Endodermal cell (in vitro differentiated cells): ENCODE measurements around the gene LMBR1L. TPM values are rescaled to one million over a fixed set of nuclear protein-coding genes. Genes with fewer than 3 reads are reported as not detected.

Experiments
- DNase-seq: peaks from one replicate; pipeline ENCODE4 v3.0.0-alpha.2; 2017
- H3K27ac ChIP-seq: 2 replicates; pipeline ENCODE4 v1.5.1; 2013; ENCODE audit warnings: mild to moderate bottlenecking, low read depth, low read length, moderate library complexity
- H3K27me3 ChIP-seq: 2 replicates; pipeline ENCODE4 v1.6.1; 2013; ENCODE audit warnings: mild to moderate bottlenecking, low read length, moderate library complexity; ENCODE audit not compliant: insufficient read depth, control insufficient read depth, poor library complexity, severe bottlenecking
- H3K36me3 ChIP-seq: 2 replicates; pipeline ENCODE4 v1.7.0; 2013; ENCODE audit warnings: mild to moderate bottlenecking, low read length, moderate library complexity; ENCODE audit not compliant: control insufficient read depth, insufficient read depth
- H3K4me1 ChIP-seq: one replicate; pipeline ENCODE4 v1.7.0; 2013; ENCODE audit warnings: low read length; ENCODE audit not compliant: control insufficient read depth, insufficient read depth
- H3K4me3 ChIP-seq: 2 replicates; pipeline ENCODE4 v1.5.1; 2013; ENCODE audit warnings: mild to moderate bottlenecking, low read length, moderate library complexity
- H3K9ac ChIP-seq: 2 replicates; pipeline ENCODE4 v1.6.1; 2013; ENCODE audit warnings: mild to moderate bottlenecking, low read length, moderate library complexity; ENCODE audit not compliant: poor library complexity, severe bottlenecking; ENCODE audit errors: extremely low read depth
- H3K9me3 ChIP-seq: 2 replicates; pipeline ENCODE4 v1.6.1; 2013; ENCODE audit warnings: mild to moderate bottlenecking, low read length, moderate library complexity; ENCODE audit not compliant: control insufficient read depth
- H3K27ac Mint-ChIP-seq: 2 replicates; pipeline ENCODE4 v1.8.0; 2020; ENCODE audit warnings: mixed read lengths
- H3K27me3 Mint-ChIP-seq: 2 replicates; pipeline ENCODE4 v1.8.0; 2021; ENCODE audit warnings: mild to moderate bottlenecking, mixed read lengths; ENCODE audit not compliant: insufficient read depth
- H3K36me3 Mint-ChIP-seq: 2 replicates; pipeline ENCODE4 v1.8.0; 2020; ENCODE audit warnings: low read depth, mixed read lengths
- H3K4me1 Mint-ChIP-seq: 2 replicates; pipeline ENCODE4 v1.8.0; 2020; ENCODE audit warnings: mixed read lengths
- H3K4me3 Mint-ChIP-seq: 2 replicates; pipeline ENCODE4 v1.8.0; 2020; ENCODE audit warnings: mild to moderate bottlenecking, moderate library complexity, mixed read lengths
- H3K9me3 Mint-ChIP-seq: 2 replicates; pipeline ENCODE4 v1.8.0; 2020; ENCODE audit warnings: mild to moderate bottlenecking, mixed read lengths
- CTCF ChIP-seq: fragments of 200-600 bp; sonication (generic); conservative IDR thresholded peaks from 2 replicates; pipeline ENCODE4 v1.5.0; 2021; ENCODE audit warnings: antibody characterized with exemption, mild to moderate bottlenecking
- WGBS, 2 experiments: methylation state at CpG; one replicate each; pipeline versions ENCODE4 v1.1.5 to v1.1.7; 2013; ENCODE audit warnings: missing lambda C conversion rate in 2 of 2, mixed read lengths in 1 of 2; ENCODE audit not compliant: insufficient coverage in 1 of 2, insufficient read length in 1 of 2; 5-methylcytosine and 5-hydroxymethylcytosine counted together
- total RNA-seq, 2 donors: library from RNA; stranded (reverse); fragmentation: NEBNext Ultra II Directional in 1 of 2; extraction: Animal tissue kit (Norgen Biotek cat#: 25700) in 1 of 2; gene quantifications; 2 replicates in 1 of 2; 3 replicates in 1 of 2; pipeline ENCODE4 v1.2.1, GENCODE V29; 2021

LMBR1L gene
- total RNA-seq, 2 donors from 2014 or later, result 89.5 to 98.6 TPM

GRCh38 chr12:49091836-49092085 is 18.9 kb downstream of the LMBR1L start:
- Histone ChIP-seq H3K27me3 (peaks cover 90% of the 10 kb centered on the region), H3K27ac (no peak overlapping the region), H3K9ac (no peak overlapping the region), H3K9me3 (no peaks in the 10 kb centered on the region), H3K4me3 (peak overlapping the region; percentile 50), H3K36me3 (peaks cover 4% of the 10 kb centered on the region), H3K4me1 (peaks cover 9% of the 10 kb centered on the region)
- Mint-ChIP-seq H3K27me3 (peaks cover 90% of the 10 kb centered on the region), H3K9me3 (no peaks in the 10 kb centered on the region), H3K36me3 (peaks cover 14% of the 10 kb centered on the region), H3K4me3 (peak overlapping the region; percentile 25), H3K27ac (no peak overlapping the region), H3K4me1 (peaks cover 18% of the 10 kb centered on the region)
- WGBS, 2 experiments, result 3% methylated on average over 14 of the region's 14 CpGs; no CpG with 5 or more reads in 1 of the 2 experiments
- DNase-seq, result no peak
- TF ChIP-seq CTCF, result no peak

GRCh38 chr12:49091056-49091835 is 19.4 kb downstream of the LMBR1L start:
- peaks cover 9% of the 10 kb centered on the region for H3K4me1 ChIP-seq
- no peak overlapping the region for H3K27ac Mint-ChIP-seq

More at GRCh38 chr12:49091056-49091835, 19.4 kb downstream of the LMBR1L start:
- Histone ChIP-seq H3K36me3 (no peaks in the 10 kb centered on the region), H3K27me3 (peaks cover 95% of the 10 kb centered on the region), H3K27ac (no peak overlapping the region), H3K9me3 (no peaks in the 10 kb centered on the region), H3K4me3 (peak overlapping the region; percentile 50), H3K9ac (no peak overlapping the region)
- Mint-ChIP-seq H3K36me3 (peaks cover 10% of the 10 kb centered on the region), H3K9me3 (no peaks in the 10 kb centered on the region), H3K27me3 (peaks cover 95% of the 10 kb centered on the region), H3K4me3 (no peak overlapping the region), H3K4me1 (peaks cover 18% of the 10 kb centered on the region)
- 47 to 65% methylated on average over 23 to 41 of the region's 41 CpGs for WGBS, 2 experiments
- TF ChIP-seq CTCF, result no peak
- no peak for DNase-seq
